ENCODE results near the gene SCAND1.

DNA sequence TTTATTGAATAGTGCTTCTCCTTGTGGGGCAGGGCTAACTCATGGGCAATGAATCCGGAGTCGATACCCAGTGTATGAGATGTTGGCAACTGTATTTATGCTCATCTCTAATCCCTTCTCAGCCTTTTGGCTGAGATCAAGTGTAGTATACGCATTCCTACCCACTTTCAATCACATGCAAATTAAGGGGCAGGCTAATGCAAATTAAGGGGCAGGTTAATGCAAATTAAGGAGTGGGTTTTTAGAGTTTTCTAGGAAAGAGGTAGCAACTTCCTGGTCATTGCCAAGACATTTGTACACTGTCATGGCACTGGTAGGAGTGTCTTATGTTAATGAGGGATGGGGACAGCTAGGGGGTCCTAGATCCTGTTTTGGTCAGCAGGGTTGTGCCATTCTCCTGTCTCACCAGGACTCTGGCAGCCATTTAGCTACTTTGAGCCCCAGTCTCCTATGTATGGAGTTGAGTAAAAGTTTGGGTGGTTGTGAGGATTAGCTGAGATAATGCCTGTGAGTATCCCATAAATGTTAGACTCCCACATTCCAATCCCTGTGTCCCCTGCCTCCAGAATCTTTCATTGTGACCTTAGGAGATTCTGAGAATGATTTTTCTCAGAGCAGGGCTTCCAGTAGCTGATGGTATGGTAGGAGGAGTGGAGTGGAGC is 13.8 kb upstream of the SCAND1 start, which contains the start of gene CNBD2:
- TF ChIP-seq SREBF2 (IDR thresholded peaks at IDR 0.05) (no peak), MYC (IDR thresholded peaks at IDR 0.05; ENCODE audit: borderline replicate concordance, low read length) (no peak), POLR2AphosphoS2 (conservative IDR thresholded peaks at IDR 0.05; ENCODE audit: low read length) (no peak), CHD2 (IDR thresholded peaks at IDR 0.05; ENCODE audit: low read length, partially characterized antibody) (no peak), POLR2A (IDR thresholded peaks at IDR 0.05; ENCODE audit: low read length) (no peak), BHLHE40 (IDR thresholded peaks at IDR 0.05; ENCODE audit: low read depth, low read length) (no peak), CEBPB (IDR thresholded peaks at IDR 0.05) (no peak), EP300 (IDR thresholded peaks at IDR 0.05) (no peak), RAD21 (conservative IDR thresholded peaks at IDR 0.05 in 1 of 2, IDR thresholded peaks at IDR 0.05 in 1 of 2) (no peak)
- TF ChIP-seq, protein P1, sequence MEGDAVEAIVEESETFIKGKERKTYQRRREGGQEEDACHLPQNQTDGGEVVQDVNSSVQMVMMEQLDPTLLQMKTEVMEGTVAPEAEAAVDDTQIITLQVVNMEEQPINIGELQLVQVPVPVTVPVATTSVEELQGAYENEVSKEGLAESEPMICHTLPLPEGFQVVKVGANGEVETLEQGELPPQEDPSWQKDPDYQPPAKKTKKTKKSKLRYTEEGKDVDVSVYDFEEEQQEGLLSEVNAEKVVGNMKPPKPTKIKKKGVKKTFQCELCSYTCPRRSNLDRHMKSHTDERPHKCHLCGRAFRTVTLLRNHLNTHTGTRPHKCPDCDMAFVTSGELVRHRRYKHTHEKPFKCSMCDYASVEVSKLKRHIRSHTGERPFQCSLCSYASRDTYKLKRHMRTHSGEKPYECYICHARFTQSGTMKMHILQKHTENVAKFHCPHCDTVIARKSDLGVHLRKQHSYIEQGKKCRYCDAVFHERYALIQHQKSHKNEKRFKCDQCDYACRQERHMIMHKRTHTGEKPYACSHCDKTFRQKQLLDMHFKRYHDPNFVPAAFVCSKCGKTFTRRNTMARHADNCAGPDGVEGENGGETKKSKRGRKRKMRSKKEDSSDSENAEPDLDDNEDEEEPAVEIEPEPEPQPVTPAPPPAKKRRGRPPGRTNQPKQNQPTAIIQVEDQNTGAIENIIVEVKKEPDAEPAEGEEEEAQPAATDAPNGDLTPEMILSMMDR (IDR thresholded peaks at IDR 0.05) = no peak
